T-helper 2 cell treated with Interferon-gamma antibody and Interleukin-4, amounts not matched to agents 5 μg/mL and 100 μg/mL, for 36 hours (primary cell): ENCODE results near the gene ADAMTS17.
"Not testable (repeated sequence)": the region's sequence is repeated elsewhere in the genome, so short reads cannot be mapped to it uniquely, and the experiment has no call there.

Experiments
- DNase-seq: peaks from one replicate; pipeline ENCODE4 v3.0.0; 2021; ENCODE audit warnings: low spot score
- H3K27ac Mint-ChIP-seq: one replicate; pipeline ENCODE4 v1.8.0; 2021; ENCODE audit warnings: mild to moderate bottlenecking, mixed read lengths
- H3K27me3 Mint-ChIP-seq: one replicate; pipeline ENCODE4 v1.8.0; 2021; ENCODE audit warnings: low read depth, mixed read lengths
- H3K36me3 Mint-ChIP-seq: one replicate; pipeline ENCODE4 v1.8.0; 2021; ENCODE audit warnings: low read depth, mixed read lengths
- H3K4me1 Mint-ChIP-seq: one replicate; pipeline ENCODE4 v1.8.0; 2021; ENCODE audit warnings: low read depth, mixed read lengths
- H3K4me3 Mint-ChIP-seq: one replicate; pipeline ENCODE4 v1.8.0; 2022; ENCODE audit warnings: mild to moderate bottlenecking, moderate library complexity, mixed read lengths
- H3K9me3 Mint-ChIP-seq: one replicate; pipeline ENCODE4 v1.8.0; 2021; ENCODE audit warnings: mixed read lengths

The ADAMTS17 gene

GRCh38 chr15:100349321-100349695 lies 7.5 kb upstream of the ADAMTS17 start:
- Mint-ChIP-seq H3K27me3 (peaks cover 27% of the 10 kb centered on the region), H3K9me3 (no peaks in the 10 kb centered on the region), H3K4me3 (peak overlapping the region; percentile 92), H3K36me3 (no peaks in the 10 kb centered on the region), H3K27ac (no peak overlapping the region), H3K4me1 (peaks cover 7% of the 10 kb centered on the region)
- DNase-seq, result no peak

GRCh38 chr15:100348578-100348977 lies 6.8 kb upstream of the ADAMTS17 start:
- no peaks in the 10 kb centered on the region for H3K9me3 Mint-ChIP-seq
- H3K27ac Mint-ChIP-seq, result no peak overlapping the region
- peaks cover 7% of the 10 kb centered on the region for H3K4me1 Mint-ChIP-seq
- no peak for DNase-seq
- H3K36me3 Mint-ChIP-seq, result no peaks in the 10 kb centered on the region
- peaks cover 31% of the 10 kb centered on the region for H3K27me3 Mint-ChIP-seq
- no peak overlapping the region for H3K4me3 Mint-ChIP-seq

GRCh38 chr15:100346866-100347512 lies 5.2 kb upstream of the ADAMTS17 start:
- no peak overlapping the region for H3K4me3 Mint-ChIP-seq
- DNase-seq, result no peak
- H3K27ac Mint-ChIP-seq, result no peak overlapping the region
- peaks cover 9% of the 10 kb centered on the region for H3K4me1 Mint-ChIP-seq
- H3K36me3 Mint-ChIP-seq, result no peaks in the 10 kb centered on the region
- no peaks in the 10 kb centered on the region for H3K9me3 Mint-ChIP-seq
- peaks cover 39% of the 10 kb centered on the region for H3K27me3 Mint-ChIP-seq

- peaks cover 40% of the 10 kb centered on the region for H3K27me3 Mint-ChIP-seq
- no peak overlapping the region for H3K4me3 Mint-ChIP-seq
- DNase-seq, result no peak
- no peaks in the 10 kb centered on the region for H3K36me3 Mint-ChIP-seq
- no peaks in the 10 kb centered on the region for H3K9me3 Mint-ChIP-seq
- no peak overlapping the region for H3K27ac Mint-ChIP-seq
- H3K4me1 Mint-ChIP-seq, result peaks cover 5% of the 10 kb centered on the region
Observed at GRCh38 chr15:100345438-100345837, 3.7 kb upstream of the ADAMTS17 start.

GRCh38 chr15:100343251-100343650 lies 1.5 kb upstream of the ADAMTS17 start:
- Mint-ChIP-seq H3K27ac (no peak overlapping the region), H3K4me3 (no peak overlapping the region), H3K36me3 (no peaks in the 10 kb centered on the region), H3K4me1 (peaks cover 2% of the 10 kb centered on the region), H3K27me3 (peaks cover 60% of the 10 kb centered on the region), H3K9me3 (no peaks in the 10 kb centered on the region)
- DNase-seq, result no peak

GRCh38 chr15:100341239-100341749 lies 481 bp downstream of the ADAMTS17 start:
- H3K27me3 Mint-ChIP-seq, result peaks cover 59% of the 10 kb centered on the region
- H3K27ac Mint-ChIP-seq, result no peak overlapping the region
- DNase-seq, result no peak
- H3K9me3 Mint-ChIP-seq, result no peaks in the 10 kb centered on the region
- H3K36me3 Mint-ChIP-seq, result no peaks in the 10 kb centered on the region
- H3K4me3 Mint-ChIP-seq, result no peak overlapping the region
- peaks cover 2% of the 10 kb centered on the region for H3K4me1 Mint-ChIP-seq

- Mint-ChIP-seq H3K9me3 (no peaks in the 10 kb centered on the region), H3K4me1 (peaks cover 3% of the 10 kb centered on the region)
- DNase-seq, result no peak
Observed at GRCh38 chr15:100340721-100341238, 995 bp downstream of the ADAMTS17 start.

GRCh38 chr15:100339999-100340398 lies 1.8 kb downstream of the ADAMTS17 start:
- no peak for DNase-seq
- Mint-ChIP-seq H3K9me3 (no peaks in the 10 kb centered on the region), H3K27ac (no peak overlapping the region), H3K4me3 (peak overlapping the region; percentile 75), H3K4me1 (peaks cover 3% of the 10 kb centered on the region), H3K27me3 (peaks cover 48% of the 10 kb centered on the region), H3K36me3 (no peaks in the 10 kb centered on the region)

More at GRCh38 chr15:100340721-100341238, 995 bp downstream of the ADAMTS17 start:
- Mint-ChIP-seq H3K27me3 (peaks cover 55% of the 10 kb centered on the region), H3K27ac (no peak overlapping the region), H3K4me3 (peak overlapping the region; percentile 75), H3K36me3 (no peaks in the 10 kb centered on the region)

- not testable (repeated sequence) for H3K27ac Mint-ChIP-seq, H3K4me1 Mint-ChIP-seq
Observed at GRCh38 chr15:100339451-100339850, 2.3 kb downstream of the ADAMTS17 start.

GRCh38 chr15:100338971-100339444 lies 2.8 kb downstream of the ADAMTS17 start:
- Mint-ChIP-seq H3K36me3 (no peaks in the 10 kb centered on the region), H3K9me3 (no peaks in the 10 kb centered on the region), H3K4me3 (no peak overlapping the region), H3K27ac (no peak overlapping the region), H3K27me3 (peaks cover 38% of the 10 kb centered on the region), H3K4me1 (peaks cover 10% of the 10 kb centered on the region)
- peak; percentile 34 for DNase-seq

More at GRCh38 chr15:100339451-100339850, 2.3 kb downstream of the ADAMTS17 start:
- not testable (repeated sequence) for DNase-seq, H3K9me3 Mint-ChIP-seq, H3K36me3 Mint-ChIP-seq
- H3K4me3 Mint-ChIP-seq, result peak overlapping the region; percentile 75
- H3K27me3 Mint-ChIP-seq, result peaks cover 42% of the 10 kb centered on the region

- DNase-seq, result no peak
- no peaks in the 10 kb centered on the region for H3K9me3 Mint-ChIP-seq
- no peaks in the 10 kb centered on the region for H3K36me3 Mint-ChIP-seq
- H3K4me3 Mint-ChIP-seq, result no peak overlapping the region
- H3K27ac Mint-ChIP-seq, result no peak overlapping the region
- H3K27me3 Mint-ChIP-seq, result peaks cover 31% of the 10 kb centered on the region
- peaks cover 11% of the 10 kb centered on the region for H3K4me1 Mint-ChIP-seq
Observed at GRCh38 chr15:100338247-100338646, 3.5 kb downstream of the ADAMTS17 start.

GRCh38 chr15:100337096-100338044 lies 4.4 kb downstream of the ADAMTS17 start:
- Mint-ChIP-seq H3K4me3 (no peak overlapping the region), H3K27me3 (peaks cover 30% of the 10 kb centered on the region), H3K4me1 (peaks cover 16% of the 10 kb centered on the region), H3K36me3 (no peaks in the 10 kb centered on the region), H3K27ac (no peak overlapping the region), H3K9me3 (no peaks in the 10 kb centered on the region)
- no peak for DNase-seq

- no peaks in the 10 kb centered on the region for H3K36me3 Mint-ChIP-seq
- no peaks in the 10 kb centered on the region for H3K9me3 Mint-ChIP-seq
- no peak for DNase-seq
- H3K4me3 Mint-ChIP-seq, result no peak overlapping the region
- peaks cover 28% of the 10 kb centered on the region for H3K27me3 Mint-ChIP-seq
- no peak overlapping the region for H3K27ac Mint-ChIP-seq
- peaks cover 18% of the 10 kb centered on the region for H3K4me1 Mint-ChIP-seq
Observed at GRCh38 chr15:100336061-100336460, 5.7 kb downstream of the ADAMTS17 start.
